ENCODE results near the gene IRGM.
"Not testable (repeated sequence)": the region's sequence is repeated elsewhere in the genome, so short reads cannot be mapped to it uniquely, and the experiment has no call there.

The IRGM gene, protein sequence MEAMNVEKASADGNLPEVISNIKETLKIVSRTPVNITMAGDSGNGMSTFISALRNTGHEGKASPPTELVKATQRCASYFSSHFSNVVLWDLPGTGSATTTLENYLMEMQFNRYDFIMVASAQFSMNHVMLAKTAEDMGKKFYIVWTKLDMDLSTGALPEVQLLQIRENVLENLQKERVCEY

GRCh38 chr5:150846308-150846653 lies at the start of gene IRGM:
TSS of gene IRGM (plus strand) at chr5:150846521. CDS start at chr5:150848124, 1,603 bp downstream.
- DNase-seq = not testable (repeated sequence)

DNA sequence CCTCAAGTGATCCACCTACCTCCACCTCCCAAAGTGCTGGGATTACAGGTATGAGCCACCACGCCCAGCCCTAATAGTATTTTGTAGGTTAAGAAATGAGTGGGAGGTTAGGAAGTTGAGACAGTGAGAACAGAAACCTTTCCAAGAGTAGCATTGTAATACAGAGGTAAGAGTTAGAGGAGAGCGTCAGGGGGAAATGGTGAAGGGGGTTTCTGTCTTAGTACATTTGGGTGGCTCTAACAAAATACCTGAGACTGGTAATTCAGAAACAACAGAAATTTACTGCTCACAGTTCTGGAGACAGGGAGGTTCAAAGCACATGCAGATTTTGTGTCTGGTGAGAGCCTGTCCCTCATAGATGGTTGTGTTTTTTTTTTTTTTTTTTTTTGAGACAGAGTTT lies 48.9 kb upstream of the IRGM start:
- no peak for DNase-seq

GRCh38 chr5:150801117-150801927 lies 45.0 kb upstream of the IRGM start:
- DNase-seq = peak; percentile 83

GRCh38 chr5:150804388-150804787 lies 41.9 kb upstream of the IRGM start:
- no peak for DNase-seq

- no peak for DNase-seq
Observed at GRCh38 chr5:150809363-150809762, 37.0 kb upstream of the IRGM start.

DNA sequence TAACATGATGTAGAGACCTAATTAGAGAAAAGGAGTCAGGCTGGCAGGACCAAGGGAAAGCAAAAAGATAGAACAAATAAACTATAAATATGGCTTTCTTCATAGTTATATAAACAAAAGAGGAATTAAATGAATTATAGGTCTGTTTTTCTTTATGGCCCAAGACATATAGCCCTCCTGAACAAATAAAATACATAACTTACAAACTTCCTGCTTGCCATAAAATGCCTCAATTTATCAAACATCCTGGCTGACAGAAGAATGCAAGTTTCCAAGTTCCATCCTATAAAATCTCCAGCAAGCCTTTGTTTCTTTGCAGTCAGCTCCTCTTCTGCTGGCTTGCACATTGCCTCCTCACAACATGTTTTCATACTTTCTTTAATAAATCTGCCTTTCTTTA lies 31.3 kb upstream of the IRGM start:
- DNase-seq = no peak

DNA sequence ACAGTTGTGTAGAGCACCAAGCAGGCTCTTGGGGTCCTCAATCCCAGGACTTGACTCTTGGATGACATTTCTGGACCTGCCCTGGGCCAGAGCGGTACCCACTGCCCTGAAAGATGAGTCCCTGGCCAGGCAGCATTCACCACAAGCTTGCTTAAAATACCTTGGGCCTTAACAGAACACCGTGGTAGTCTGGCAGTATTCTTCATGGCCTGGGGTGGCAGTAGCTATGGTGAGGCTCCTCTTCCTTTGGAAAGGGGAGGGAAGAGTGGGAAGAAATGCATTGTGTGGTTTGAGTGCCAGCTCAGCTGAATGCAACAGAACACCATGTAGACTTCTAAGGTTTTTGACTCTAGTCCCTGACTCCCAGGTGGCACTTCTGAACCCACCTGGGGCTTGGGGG lies 29.4 kb upstream of the IRGM start:
- DNase-seq = no peak

DNA sequence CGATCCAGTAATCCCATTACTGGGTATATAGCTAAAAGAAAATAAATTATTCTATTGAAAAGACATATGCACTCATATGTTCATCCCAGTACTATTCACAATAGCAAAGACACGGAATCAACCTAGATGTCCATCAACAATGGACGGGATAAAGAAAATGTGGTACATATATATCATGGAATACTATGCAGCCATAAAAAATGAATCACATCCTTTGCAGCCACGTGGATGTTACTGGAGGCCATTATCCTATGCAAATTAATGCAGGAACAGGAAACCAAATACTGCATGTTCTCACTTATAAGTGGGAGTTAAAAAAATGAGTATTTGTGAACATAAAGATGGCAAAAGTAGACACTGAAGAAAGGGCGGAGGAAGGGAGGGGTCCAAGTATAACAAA lies 16.6 kb upstream of the IRGM start:
- no peak for DNase-seq

DNA sequence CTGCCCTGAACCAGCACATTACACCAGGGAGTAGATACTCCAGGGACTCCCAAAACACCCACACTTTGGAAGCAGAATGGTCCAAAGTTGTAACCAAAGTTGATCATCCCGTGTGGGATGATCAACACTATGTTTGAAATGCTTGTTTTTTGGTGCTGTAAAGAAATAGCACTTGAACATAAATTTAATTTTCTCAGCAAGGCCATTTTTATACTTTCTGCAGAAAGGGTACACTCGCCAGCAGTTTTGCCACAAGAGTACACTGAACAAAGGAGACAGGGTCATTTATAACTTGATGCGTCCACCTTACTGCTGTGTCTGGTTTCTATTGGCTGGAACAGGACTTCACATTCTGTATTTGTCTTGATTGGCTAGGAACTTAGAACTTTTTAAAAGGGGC lies 14.5 kb upstream of the IRGM start:
- not testable (repeated sequence) for DNase-seq

DNA sequence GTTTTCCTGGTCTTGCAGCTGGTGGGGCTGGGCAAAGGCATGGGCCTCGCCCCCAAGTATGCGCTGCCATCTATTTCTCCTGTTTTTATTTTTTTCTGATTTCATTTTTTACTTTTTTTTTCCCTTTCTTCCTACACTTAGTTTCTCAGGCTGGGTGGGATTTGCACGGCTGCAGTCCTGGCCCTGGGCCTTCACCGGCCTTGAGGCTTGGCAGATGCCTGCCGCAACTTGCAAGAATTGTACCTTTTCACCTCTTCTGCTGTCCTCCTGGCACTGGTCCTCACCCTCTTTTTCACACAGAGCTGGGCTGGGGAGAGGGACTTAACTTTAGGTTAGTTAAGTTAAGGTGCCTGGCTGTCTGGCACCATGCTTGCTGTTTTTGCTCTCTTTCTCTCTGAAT lies 10.3 kb upstream of the IRGM start:
- DNase-seq = no peak

GRCh38 chr5:150836703-150837102 lies 9.6 kb upstream of the IRGM start:
- no peak for DNase-seq

GRCh38 chr5:150845185-150845859 lies 999 bp upstream of the IRGM start:
- DNase-seq = not testable (repeated sequence)

GRCh38 chr5:150846654-150847333 lies 473 bp downstream of the IRGM start:
- peak; percentile 91 for DNase-seq

GRCh38 chr5:150847334-150847695 lies 994 bp downstream of the IRGM start:
- DNase-seq = no peak

DNA sequence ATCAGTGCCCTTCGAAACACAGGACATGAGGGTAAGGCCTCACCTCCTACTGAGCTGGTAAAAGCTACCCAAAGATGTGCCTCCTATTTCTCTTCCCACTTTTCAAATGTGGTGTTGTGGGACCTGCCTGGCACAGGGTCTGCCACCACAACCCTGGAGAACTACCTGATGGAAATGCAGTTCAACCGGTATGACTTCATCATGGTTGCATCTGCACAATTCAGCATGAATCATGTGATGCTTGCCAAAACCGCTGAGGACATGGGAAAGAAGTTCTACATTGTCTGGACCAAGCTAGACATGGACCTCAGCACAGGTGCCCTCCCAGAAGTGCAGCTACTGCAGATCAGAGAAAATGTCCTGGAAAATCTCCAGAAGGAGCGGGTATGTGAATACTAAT lies 1.9 kb downstream of the IRGM start:
- no peak for DNase-seq

DNA sequence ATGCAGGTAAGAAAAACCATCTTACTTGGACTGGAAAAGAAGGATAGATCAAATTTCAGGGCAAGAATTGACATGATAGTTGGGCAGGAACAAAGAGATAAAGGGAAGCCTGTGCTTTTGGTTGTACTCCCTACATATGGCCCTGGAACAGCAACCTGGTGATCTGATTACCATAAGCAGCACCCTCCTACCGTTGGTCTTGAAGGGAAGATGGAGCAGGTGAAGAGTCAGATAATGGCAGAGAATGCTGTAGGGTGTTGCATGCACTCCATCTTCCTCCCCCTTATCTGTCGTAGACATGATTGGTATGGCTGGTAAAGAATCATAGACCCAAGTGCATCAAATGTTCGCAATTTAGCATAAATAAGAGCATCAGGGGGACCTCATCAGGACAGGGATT lies 4.7 kb downstream of the IRGM start:
- DNase-seq = peak; percentile 5

- DNase-seq = no peak
Observed at GRCh38 chr5:150853561-150853960, 7.2 kb downstream of the IRGM start.

DNA sequence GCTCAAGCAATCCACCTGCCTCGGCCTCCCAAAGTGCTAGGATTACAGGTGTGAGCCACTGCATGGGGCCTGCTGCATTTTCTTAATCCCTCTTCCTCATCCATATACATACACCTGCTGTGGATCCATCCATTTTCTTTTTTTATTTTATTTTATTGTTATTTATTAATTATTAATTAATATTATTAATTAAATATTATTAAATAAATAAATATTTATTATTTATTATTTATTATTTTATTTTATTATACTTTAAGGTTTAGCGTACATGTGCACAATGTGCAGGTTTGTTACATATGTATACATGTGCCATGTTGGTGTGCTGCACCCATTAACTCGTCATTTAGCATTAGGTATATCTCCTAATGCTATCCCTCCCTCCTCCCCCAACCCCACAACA lies 10.4 kb downstream of the IRGM start:
- not testable (repeated sequence) for DNase-seq

DNA sequence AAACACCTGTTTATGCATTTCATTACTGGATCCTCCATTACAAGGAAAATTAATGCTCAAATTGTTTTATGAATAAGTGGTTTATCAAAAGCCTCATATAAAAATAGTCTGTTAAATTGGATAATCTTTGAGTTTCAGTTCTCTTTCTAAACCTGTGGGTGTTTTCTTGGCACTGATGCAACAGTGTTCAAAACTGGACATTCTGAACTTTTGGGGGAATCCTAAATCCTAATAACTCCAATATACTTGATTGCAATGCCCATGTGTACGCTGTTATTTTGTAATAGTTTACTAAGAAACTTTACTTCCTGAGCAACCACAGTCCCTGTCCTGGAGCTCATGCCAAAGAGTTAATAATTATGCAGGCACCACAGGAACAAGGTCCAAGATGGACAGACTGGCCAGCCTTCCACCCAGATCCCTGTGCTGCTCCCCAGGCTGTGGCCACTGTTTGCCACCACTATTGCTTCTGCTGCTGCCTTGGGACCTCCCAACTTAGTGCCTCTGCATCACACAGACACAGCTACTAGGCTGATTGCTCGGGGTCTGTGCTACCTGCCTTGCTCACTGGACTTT lies 14.0 kb downstream of the IRGM start:
- DNase-seq = no peak

- DNase-seq = no peak
Observed at GRCh38 chr5:150862070-150862469, 15.7 kb downstream of the IRGM start.

DNA sequence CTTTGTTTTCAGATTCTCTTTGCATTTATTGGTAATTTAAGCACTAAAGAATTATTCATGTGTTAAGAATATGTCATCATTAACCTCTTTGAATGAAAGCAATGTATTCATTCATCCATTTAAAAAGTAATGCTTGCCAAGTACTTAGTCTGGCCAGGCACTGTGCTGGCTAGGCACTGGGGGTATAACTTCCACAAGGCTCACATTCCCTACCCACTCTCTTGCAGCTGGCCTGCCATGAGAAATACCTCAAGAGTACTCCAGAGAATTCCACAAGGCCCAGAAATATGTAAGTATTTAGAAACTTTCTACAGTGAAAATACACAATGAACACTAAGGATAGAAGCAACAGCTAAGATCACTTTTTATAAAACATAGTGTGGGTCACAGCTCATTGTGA lies 33.0 kb downstream of the IRGM start:
- no peak for DNase-seq

DNA sequence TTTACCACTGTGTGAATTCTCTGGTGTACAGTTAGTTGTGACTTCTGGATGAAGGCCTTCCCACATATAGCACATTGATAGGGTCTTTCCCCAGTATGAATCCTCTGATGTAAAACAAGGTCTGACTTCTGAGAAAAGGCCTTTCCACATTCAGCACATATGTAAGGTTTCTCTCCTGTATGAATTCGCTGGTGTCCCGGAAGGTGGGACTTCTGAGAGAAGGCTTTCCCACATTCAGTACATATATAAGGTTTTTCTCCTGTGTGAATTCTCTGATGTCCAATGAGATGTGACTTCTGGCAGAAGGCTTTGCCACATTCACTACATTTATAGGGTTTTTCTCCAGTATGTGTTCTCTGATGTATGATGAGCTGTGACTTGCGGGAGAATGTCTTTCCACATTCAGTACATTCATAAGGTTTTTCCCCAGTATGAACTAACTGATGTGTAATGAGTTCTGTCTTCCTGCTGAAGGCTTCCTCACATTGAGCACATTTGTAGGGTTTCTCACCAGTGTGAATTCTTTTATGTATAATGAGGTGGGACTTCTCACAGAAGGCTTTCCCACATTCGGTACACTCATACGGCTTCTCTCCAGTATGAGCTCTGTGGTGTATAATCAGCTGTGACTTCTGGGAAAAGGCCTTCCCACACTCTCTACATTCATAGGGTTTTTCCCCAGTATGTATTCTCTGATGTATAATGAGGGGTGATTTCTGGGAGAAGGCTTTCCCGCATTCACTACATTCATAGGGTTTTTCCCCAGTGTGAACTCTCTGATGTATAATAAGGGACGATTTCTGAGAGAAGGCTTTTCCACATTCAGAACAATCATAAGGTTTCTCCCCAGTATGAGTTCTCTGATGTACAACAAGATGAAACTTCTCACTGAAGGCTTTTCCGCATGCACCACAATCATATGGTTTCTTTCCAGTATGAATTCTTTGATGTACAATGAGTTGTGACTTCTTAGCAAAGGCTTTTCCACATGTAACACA lies 49.4 kb downstream of the IRGM start:
- no peak for DNase-seq
